HCT116 (cell line): ENCODE results near the gene PHF21B. TPM values are rescaled to one million over a fixed set of nuclear protein-coding genes. Genes with fewer than 3 reads are reported as not detected.

Source experiments
- ATAC-seq: fragments of 200-7000 bp; cut with Tn5 transposase; 2 replicates; pipeline ENCODE4 v1.9.1; 2020; ENCODE audit warnings: mild to moderate bottlenecking, moderate library complexity
- BruUV-seq: library from RNA; stranded (reverse); fragments of 400-500 nt; replicated peaks from 2 replicates; lab custom pipeline; 2021; lab: Mats Ljungman, UMichigan
- CTCF ChIA-PET: fragments of 300-600 bp; sonication (Branson Sonifier 250); formaldehyde crosslinking; loops from one replicate; lab custom pipeline; 2021; ENCODE audit warnings: antibody characterized with exemption; lab: Charles Lee
- POLR2A ChIA-PET: fragments of 300-600, 350-600 bp; sonication (Branson Sonifier 250); formaldehyde crosslinking; loops from one replicate; lab custom pipeline; 2021; ENCODE audit warnings: antibody characterized with exemption; lab: Charles Lee
- RAD21 ChIA-PET, 2 experiments: fragments of 300-600 bp; sonication (Branson Sonifier 250); formaldehyde crosslinking; loops; one replicate each; lab custom pipeline; 2023; ENCODE audit warnings: low total read pairs in 2 of 2; ENCODE audit not compliant: uncharacterized antibody in 2 of 2, unreplicated experiment in 2 of 2, low non-redundant PET in 1 of 2; lab: Charles Lee
- DNase-seq: peaks from one replicate; pipeline ENCODE4 v3.0.0-alpha.2; 2010; ENCODE audit warnings: low read depth, low spot score
- H2AFZ ChIP-seq: fragments of 200-600 bp; shearing (Covaris generic), sonication (generic); 2 replicates; pipeline ENCODE4 v1.6.1; 2017; ENCODE audit warnings: low read depth, mixed run types, mixed read lengths, antibody characterized with exemption, low read length; ENCODE audit not compliant: poor library complexity, severe bottlenecking
- H3K27ac ChIP-seq: 2 replicates; pipeline ENCODE4 v1.5.1; 2012; ENCODE audit warnings: low read depth, low read length
- H3K27me3 ChIP-seq: fragments of 200-600 bp; sonication (generic); 2 replicates; pipeline ENCODE4 v1.6.1; 2016; ENCODE audit warnings: mixed run types, low read length, mixed read lengths; ENCODE audit not compliant: insufficient read depth
- H3K36me3 ChIP-seq, 2 experiments: fragments of 200-500 bp in 1 of 2; fragments of 200-600 bp in 1 of 2; sonication (Bioruptor generic) in 1 of 2; sonication (generic) in 1 of 2; 2 replicates each; pipeline versions ENCODE4 v1.5.1 to v1.6.1; 2014 to 2016; ENCODE audit warnings: low read length in 2 of 2, inconsistent platforms in 1 of 2, mixed read lengths in 1 of 2, mixed run types in 1 of 2; ENCODE audit not compliant: insufficient read depth in 2 of 2, control insufficient read depth in 1 of 2
- H3K4me1 ChIP-seq, 2 experiments: fragments of 200-600 bp in 1 of 2; sonication (generic) in 1 of 2; 2 replicates each; pipeline versions ENCODE4 v1.5.1 to v1.6.1; 2012 to 2017; ENCODE audit warnings: low read length in 2 of 2, inconsistent platforms in 1 of 2, mild to moderate bottlenecking in 1 of 2, mixed read lengths in 1 of 2, mixed run types in 1 of 2, moderate library complexity in 1 of 2; ENCODE audit not compliant: insufficient read depth in 2 of 2, control insufficient read depth in 1 of 2
- H3K4me2 ChIP-seq: fragments of 200-600 bp; sonication (generic); 2 replicates; pipeline ENCODE4 v1.6.1; 2017; ENCODE audit warnings: mixed run types, low read length, mixed read lengths
- H3K4me3 ChIP-seq, 2 experiments: fragments of 200-600 bp in 1 of 2; sonication (generic) in 1 of 2; replicated peaks in 1 of 2; 2 replicates each; pipeline ENCODE4 v1.5.1; 2011 to 2016; ENCODE audit warnings: low read length in 2 of 2, control low read depth in 1 of 2, low read depth in 1 of 2, mild to moderate bottlenecking in 1 of 2, mixed read lengths in 1 of 2, mixed run types in 1 of 2
- H3K79me2 ChIP-seq: fragments of 200-600 bp; sonication (generic); 2 replicates; pipeline ENCODE4 v1.6.1; 2017; ENCODE audit warnings: mild to moderate bottlenecking, mixed run types, low read length, moderate library complexity, mixed read lengths; ENCODE audit not compliant: insufficient read depth
- H3K9ac ChIP-seq: fragments of 200-600 bp; sonication (generic); 2 replicates; pipeline ENCODE4 v1.6.1; 2016; ENCODE audit warnings: low read length, mixed read lengths
- H3K9me2 ChIP-seq: fragments of 200-600 bp; sonication (generic), shearing (Covaris generic); 2 replicates; pipeline ENCODE4 v1.6.1; 2017; ENCODE audit warnings: mixed run types, mild to moderate bottlenecking, moderate library complexity; ENCODE audit not compliant: insufficient read depth
- H3K9me3 ChIP-seq, 2 experiments: fragments of 200-500 bp in 1 of 2; fragments of 200-600 bp in 1 of 2; sonication (Bioruptor generic) in 1 of 2; sonication (generic) in 1 of 2; 2 replicates each; pipeline ENCODE4 v1.6.1; 2014 to 2017; ENCODE audit warnings: low read length in 2 of 2, mixed read lengths in 2 of 2, inconsistent platforms in 1 of 2, low read depth in 1 of 2, mild to moderate bottlenecking in 1 of 2, mixed run types in 1 of 2, moderate library complexity in 1 of 2; ENCODE audit not compliant: control insufficient read depth in 1 of 2, insufficient read depth in 1 of 2
- H4K20me1 ChIP-seq: fragments of 200-600 bp; sonication (generic), shearing (Covaris generic); 2 replicates; pipeline ENCODE4 v1.6.1; 2017; ENCODE audit warnings: mixed run types, mild to moderate bottlenecking, moderate library complexity; ENCODE audit not compliant: insufficient read depth
- CBX3 ChIP-seq: IDR thresholded peaks from 2 replicates; pipeline ENCODE4 v1.6.1; 2012; ENCODE audit warnings: low read depth
- ELF1 ChIP-seq: IDR thresholded peaks from 2 replicates; pipeline ENCODE4 v1.6.1; 2012; ENCODE audit warnings: low read depth, borderline replicate concordance
- EZH2 ChIP-seq: fragments of 200-600 bp; sonication (generic); IDR thresholded peaks from 2 replicates; pipeline ENCODE4 v1.6.1; 2017; ENCODE audit warnings: antibody characterized with exemption, mixed run types
- FOSL1 ChIP-seq: IDR thresholded peaks from 2 replicates; pipeline ENCODE4 v1.6.1; 2012; ENCODE audit warnings: low read depth
- POLR2A ChIP-seq: IDR thresholded peaks from 2 replicates; pipeline ENCODE4 v1.7.0; 2011; ENCODE audit warnings: borderline replicate concordance; ENCODE audit not compliant: insufficient read depth, insufficient read length; ENCODE audit errors: extremely low read depth
- POLR2AphosphoS5 ChIP-seq: IDR thresholded peaks from 2 replicates; pipeline ENCODE4 v1.6.1; 2011; ENCODE audit warnings: mild to moderate bottlenecking, low read depth, low read length, moderate library complexity
- SIN3A ChIP-seq: IDR thresholded peaks from 2 replicates; pipeline ENCODE4 v1.6.1; 2012; ENCODE audit warnings: low read depth
- SRF ChIP-seq: IDR thresholded peaks from 2 replicates; pipeline ENCODE4 v1.6.1; 2012; ENCODE audit warnings: low read depth
- YY1 ChIP-seq: IDR thresholded peaks from 2 replicates; pipeline ENCODE4 v1.6.1; 2011; ENCODE audit warnings: low read length, low read depth, moderate library complexity, mild to moderate bottlenecking; ENCODE audit not compliant: insufficient replicate concordance; ENCODE audit errors: extremely low read depth
- ZFX ChIP-seq: fragments of 450-650 bp; IDR thresholded peaks from 2 replicates; pipeline ENCODE4 v1.6.1; 2017
- intact Hi-C: fragments of 100-400 bp; cut with micrococcal nuclease; formaldehyde crosslinking; loops from 2 replicates; pipeline ENCODE4 v1.10.0; 2022
- total RNA-seq: library from RNA; stranded (reverse); gene quantifications from one replicate; pipeline ENCODE4 v1.2.1, GENCODE V29; 2021; ENCODE audit not compliant: unreplicated experiment
- TF ChIP-seq, protein P1 (sequence below): IDR thresholded peaks from 2 replicates; pipeline ENCODE4 v1.6.1; 2011; ENCODE audit warnings: mild to moderate bottlenecking, low read length, moderate library complexity; ENCODE audit not compliant: insufficient replicate concordance; ENCODE audit errors: extremely low read depth
- TF ChIP-seq, protein P2 (sequence below), 3 experiments: fragments of 200-600 bp in 1 of 3; sonication (generic) in 1 of 3; IDR thresholded peaks in 2 of 3; conservative IDR thresholded peaks in 1 of 3; 2 replicates each; pipeline ENCODE4 v1.5.1; 2012 to 2017; ENCODE audit warnings: low read depth in 2 of 3, low read length in 2 of 3, antibody characterized with exemption in 1 of 3, borderline replicate concordance in 1 of 3, control low read depth in 1 of 3, mild to moderate bottlenecking in 1 of 3, mixed read lengths in 1 of 3, mixed run types in 1 of 3, moderate library complexity in 1 of 3; ENCODE audit not compliant: insufficient read depth in 1 of 3

Gene PHF21B
- total RNA-seq, 1 experiment from 2014 or later, result not detected

DNA sequence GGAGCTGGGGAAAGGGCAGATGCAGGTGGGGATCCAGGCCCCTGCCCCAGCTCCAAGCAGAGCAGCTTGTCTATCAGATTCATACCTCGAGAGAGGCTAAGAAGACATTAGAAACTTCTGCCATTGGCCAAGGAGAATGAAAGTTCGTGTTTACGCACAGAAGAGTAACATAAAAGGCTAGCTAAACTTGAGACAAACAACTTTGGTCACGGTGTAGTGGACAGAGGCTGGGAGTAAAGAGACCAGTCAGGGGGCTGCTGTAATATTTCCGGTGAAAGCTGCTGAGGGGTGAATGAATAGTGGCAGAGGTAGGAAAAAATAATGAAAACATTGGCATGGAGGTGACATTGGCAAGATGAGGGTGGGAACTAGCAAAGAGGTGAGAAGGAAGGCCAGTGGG lies 22.9 kb downstream of the PHF21B start:
- Histone ChIP-seq H3K4me3 (no peak overlapping the region), H3K9ac (no peak overlapping the region), H3K4me1 (no peaks in the 10 kb centered on the region), H2AFZ (no peak overlapping the region), H3K27me3 (peaks cover 12% of the 10 kb centered on the region; the same call in 1 of the 2 replicates), H3K4me2 (no peak overlapping the region), H3K9me3 (no peaks in the 10 kb centered on the region), H3K36me3 (no peaks in the 10 kb centered on the region; a peak in 1 of 4 replicates), H3K27ac (no peak overlapping the region), H3K79me2 (no peaks in the 10 kb centered on the region), H4K20me1 (no peaks in the 10 kb centered on the region), H3K9me2 (no peaks in the 10 kb centered on the region)
- RAD21 ChIA-PET, result interaction anchor here in 1 of 2 experiments (0.6 kb wide), 1 partner anchor 11 kb away, joined by 3 read pairs; no protein-coding TSS in a partner anchor
- DNase-seq, result no peak
- BruUV-seq, result no TSS peak
- no peak for TF ChIP-seq CBX3
- TF ChIP-seq, protein P1, sequence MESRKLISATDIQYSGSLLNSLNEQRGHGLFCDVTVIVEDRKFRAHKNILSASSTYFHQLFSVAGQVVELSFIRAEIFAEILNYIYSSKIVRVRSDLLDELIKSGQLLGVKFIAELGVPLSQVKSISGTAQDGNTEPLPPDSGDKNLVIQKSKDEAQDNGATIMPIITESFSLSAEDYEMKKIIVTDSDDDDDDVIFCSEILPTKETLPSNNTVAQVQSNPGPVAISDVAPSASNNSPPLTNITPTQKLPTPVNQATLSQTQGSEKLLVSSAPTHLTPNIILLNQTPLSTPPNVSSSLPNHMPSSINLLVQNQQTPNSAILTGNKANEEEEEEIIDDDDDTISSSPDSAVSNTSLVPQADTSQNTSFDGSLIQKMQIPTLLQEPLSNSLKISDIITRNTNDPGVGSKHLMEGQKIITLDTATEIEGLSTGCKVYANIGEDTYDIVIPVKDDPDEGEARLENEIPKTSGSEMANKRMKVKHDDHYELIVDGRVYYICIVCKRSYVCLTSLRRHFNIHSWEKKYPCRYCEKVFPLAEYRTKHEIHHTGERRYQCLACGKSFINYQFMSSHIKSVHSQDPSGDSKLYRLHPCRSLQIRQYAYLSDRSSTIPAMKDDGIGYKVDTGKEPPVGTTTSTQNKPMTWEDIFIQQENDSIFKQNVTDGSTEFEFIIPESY, result no peak
- POLR2A ChIA-PET, result no interaction called here
- no peak for ATAC-seq
- intact Hi-C loops, result no loop called here
- CTCF ChIA-PET, result no interaction called here

DNA sequence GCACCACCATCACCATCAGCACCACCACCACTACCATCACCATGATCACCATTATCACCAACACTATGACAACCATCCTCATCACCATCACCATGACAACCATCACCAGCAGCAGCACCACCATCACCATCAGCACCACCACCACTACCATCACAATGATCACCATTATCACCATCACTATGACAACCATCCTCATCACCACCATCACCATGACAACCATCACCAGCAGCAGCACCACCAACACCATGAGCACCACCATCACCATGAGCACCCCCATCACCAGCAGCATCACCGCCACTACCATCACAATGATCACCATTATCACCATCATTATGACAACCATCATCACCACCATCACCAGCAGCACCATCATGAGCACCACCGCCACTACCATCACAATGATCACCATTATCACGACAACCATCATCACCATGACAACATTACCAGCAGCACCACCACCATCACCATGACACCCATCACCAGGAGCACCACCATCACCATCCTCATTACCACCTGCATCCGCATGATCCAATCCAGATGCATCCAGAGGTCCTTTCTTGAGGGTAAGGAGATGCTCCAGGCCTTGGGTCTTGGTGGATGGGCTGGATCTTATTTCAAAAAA lies 23.8 kb downstream of the PHF21B start:
- DNase-seq, result no peak
- ChIA-PET POLR2A (no interaction called here), RAD21 (interaction anchor here in 1 of 2 experiments (0.6 kb wide), 1 partner anchor 10 kb away, joined by 3 read pairs; no protein-coding TSS in a partner anchor), CTCF (no interaction called here)
- H3K9ac ChIP-seq, result no peak overlapping the region
- no peak overlapping the region for H3K4me3 ChIP-seq
- no peak for TF ChIP-seq FOSL1
- no peak for TF ChIP-seq SIN3A
- TF ChIP-seq SRF, result no peak
- no peak for TF ChIP-seq ZFX
- no peak for TF ChIP-seq YY1
- TF ChIP-seq POLR2AphosphoS5, result no peak
- no peak for TF ChIP-seq EZH2
- TF ChIP-seq POLR2A, result no peak
- TF ChIP-seq, protein P2, sequence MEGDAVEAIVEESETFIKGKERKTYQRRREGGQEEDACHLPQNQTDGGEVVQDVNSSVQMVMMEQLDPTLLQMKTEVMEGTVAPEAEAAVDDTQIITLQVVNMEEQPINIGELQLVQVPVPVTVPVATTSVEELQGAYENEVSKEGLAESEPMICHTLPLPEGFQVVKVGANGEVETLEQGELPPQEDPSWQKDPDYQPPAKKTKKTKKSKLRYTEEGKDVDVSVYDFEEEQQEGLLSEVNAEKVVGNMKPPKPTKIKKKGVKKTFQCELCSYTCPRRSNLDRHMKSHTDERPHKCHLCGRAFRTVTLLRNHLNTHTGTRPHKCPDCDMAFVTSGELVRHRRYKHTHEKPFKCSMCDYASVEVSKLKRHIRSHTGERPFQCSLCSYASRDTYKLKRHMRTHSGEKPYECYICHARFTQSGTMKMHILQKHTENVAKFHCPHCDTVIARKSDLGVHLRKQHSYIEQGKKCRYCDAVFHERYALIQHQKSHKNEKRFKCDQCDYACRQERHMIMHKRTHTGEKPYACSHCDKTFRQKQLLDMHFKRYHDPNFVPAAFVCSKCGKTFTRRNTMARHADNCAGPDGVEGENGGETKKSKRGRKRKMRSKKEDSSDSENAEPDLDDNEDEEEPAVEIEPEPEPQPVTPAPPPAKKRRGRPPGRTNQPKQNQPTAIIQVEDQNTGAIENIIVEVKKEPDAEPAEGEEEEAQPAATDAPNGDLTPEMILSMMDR (IDR thresholded peaks at IDR 0.05 in 2 of 3, conservative IDR thresholded peaks at IDR 0.05 in 1 of 3; ENCODE audit: borderline replicate concordance in 1 of 3, insufficient read depth in 1 of 3, low read depth in 2 of 3, low read length in 2 of 3), result no peak
- TF ChIP-seq ELF1, result no peak
- TF ChIP-seq, protein P1, result no peak
- intact Hi-C loops, result no loop called here
- BruUV-seq, result no TSS peak
- H3K27me3 ChIP-seq, result peaks cover 16% of the 10 kb centered on the region
- H4K20me1 ChIP-seq, result no peaks in the 10 kb centered on the region
- H3K4me1 ChIP-seq, result no peaks in the 10 kb centered on the region
- no peaks in the 10 kb centered on the region for H3K79me2 ChIP-seq
- no peaks in the 10 kb centered on the region for H3K9me2 ChIP-seq
- H3K27ac ChIP-seq, result no peak overlapping the region
- H3K9me3 ChIP-seq, result no peaks in the 10 kb centered on the region
- ATAC-seq, result no peak
- no peak overlapping the region for H2AFZ ChIP-seq
- no peaks in the 10 kb centered on the region; a peak in 1 of 4 replicates for H3K36me3 ChIP-seq
- no peak overlapping the region for H3K4me2 ChIP-seq
